Stimulated activated CD8-positive, alpha-beta memory T cell treated with anti-CD3 and anti-CD28 coated beads, Interleukin-4, amount 100 ng/mL, for 48 hours (primary cell): ENCODE measurements around the gene ETFB.
A peak's percentile ranks its signal among the peaks of the same experiment; 100 is the strongest.

Source experiments
- DNase-seq: peaks from one replicate; pipeline ENCODE4 v3.0.0-alpha.2; 2020

ETFB gene

DNA sequence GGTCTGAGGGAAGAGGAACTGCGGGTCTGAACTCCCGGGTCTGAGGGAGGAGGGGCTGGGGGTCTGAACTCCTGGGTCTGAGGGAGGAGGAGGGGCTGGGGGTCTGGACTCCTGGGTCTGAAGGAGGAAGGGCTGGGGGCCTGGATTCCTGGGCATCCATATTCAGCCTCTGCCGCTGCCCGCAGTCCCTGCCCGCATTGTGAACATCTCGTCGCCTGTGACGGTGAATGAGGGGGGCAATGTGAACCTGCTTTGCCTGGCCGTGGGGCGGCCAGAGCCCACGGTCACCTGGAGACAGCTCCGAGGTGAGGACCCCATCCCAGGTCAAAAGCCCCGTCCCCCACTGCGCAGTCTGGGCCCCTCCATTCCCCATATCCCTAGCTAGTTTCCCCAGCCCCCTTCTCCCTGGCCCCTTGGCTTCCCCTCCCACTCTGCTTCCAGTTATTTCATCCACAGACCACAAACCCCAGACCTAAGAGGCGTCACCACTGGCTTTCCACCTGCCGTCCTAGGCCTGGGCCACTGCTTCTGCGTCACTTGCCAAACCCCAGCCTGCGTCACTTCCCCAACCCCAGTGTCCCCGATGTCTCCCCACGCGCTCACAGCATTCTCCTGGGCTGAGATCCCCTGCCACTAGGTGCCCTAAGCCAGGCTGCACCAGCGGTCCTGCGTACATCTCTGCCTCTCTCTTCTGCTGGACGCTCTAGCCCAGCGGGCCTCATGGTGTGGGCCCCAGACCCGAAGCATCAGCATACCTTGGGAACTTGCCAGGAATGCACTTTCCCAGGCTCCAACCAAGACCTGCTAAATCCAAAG, 40.8 kb downstream of the ETFB start:
- peak; percentile 57 for DNase-seq

DNA sequence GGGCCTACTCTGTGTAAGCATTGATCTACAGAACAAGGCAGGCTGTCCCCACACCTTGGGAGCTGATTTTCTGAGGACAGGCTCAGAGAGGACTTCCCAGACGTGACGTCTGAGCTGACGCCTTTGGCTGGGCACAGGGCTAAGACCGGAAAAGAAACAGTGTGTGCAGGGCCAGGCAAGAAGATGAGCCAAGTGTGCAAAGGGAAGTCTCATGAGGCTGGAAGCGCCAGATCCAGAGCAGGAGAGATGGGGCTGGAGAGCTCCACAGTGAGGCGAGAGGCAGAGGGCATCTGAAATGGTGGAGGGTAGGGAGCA, 42.1 kb downstream of the ETFB start:
- DNase-seq, result no peak

DNA sequence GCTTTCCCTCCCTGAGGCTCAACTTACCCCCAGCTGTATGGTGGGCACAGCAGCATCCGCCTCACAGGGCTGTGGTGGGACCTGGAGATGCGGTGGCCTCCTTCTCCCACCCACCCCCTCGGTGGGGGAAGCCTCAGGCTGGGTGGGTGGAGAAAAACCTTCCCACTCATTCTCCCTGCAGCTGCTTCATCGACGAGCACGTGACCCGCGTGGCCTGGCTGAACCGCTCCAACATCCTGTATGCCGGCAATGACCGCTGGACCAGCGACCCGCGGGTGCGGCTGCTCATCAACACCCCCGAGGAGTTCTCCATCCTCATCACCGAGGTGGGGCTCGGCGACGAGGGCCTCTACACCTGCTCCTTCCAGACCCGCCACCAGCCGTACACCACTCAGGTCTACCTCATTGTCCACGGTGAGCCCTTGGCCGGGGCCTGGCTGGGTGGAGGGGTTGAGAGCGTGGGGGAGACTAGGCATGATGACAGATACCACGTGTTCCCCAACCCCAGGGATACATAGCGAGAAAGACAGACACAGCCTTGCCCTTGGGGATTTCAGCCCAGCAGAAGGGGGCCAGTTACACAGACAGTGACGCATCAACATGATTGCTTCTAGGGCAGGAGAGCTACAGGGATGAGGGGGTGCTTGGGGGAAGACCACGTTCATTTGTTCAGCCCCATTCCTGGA, 42.6 kb downstream of the ETFB start:
- DNase-seq, result no peak

DNA sequence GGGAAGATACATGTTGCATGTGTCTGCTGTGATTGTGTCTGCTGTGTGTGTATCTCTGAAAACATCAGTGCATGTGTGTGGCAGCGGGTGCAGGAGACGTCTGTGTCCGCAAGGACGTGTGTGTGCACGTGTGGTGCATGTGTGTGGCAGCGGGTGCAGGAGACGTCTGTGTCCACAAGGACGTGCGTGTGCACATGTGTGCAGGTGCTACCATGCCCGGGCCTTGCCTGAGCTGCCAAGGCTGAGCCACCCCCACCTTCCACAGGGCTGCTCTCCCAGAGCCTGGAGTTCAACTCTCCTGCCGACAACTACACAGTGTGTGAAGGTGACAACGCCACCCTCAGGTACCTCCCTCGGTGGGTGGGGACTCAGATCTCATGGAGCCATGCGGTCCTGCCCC, 44.4 kb downstream of the ETFB start:
- DNase-seq, result no peak

DNA sequence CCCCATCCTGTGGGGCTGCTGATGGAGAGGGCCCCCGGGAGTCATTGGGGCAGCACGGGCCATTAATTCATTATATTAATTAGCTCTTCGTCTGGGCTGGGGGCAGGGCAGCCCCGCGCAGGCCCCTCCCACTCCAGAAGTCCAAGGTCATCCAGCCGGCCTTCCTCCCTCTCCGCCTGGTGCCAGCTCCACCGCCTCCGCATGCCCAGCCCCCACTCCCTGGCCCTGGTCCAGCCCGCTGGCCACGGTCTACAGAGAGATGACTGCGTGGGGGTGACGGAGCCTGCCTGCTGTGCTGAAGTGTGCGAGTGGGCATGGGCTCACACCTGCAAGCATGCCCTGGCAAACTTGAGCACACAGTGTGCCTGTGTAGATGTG, 45.9 kb downstream of the ETFB start:
- no peak for DNase-seq

DNA sequence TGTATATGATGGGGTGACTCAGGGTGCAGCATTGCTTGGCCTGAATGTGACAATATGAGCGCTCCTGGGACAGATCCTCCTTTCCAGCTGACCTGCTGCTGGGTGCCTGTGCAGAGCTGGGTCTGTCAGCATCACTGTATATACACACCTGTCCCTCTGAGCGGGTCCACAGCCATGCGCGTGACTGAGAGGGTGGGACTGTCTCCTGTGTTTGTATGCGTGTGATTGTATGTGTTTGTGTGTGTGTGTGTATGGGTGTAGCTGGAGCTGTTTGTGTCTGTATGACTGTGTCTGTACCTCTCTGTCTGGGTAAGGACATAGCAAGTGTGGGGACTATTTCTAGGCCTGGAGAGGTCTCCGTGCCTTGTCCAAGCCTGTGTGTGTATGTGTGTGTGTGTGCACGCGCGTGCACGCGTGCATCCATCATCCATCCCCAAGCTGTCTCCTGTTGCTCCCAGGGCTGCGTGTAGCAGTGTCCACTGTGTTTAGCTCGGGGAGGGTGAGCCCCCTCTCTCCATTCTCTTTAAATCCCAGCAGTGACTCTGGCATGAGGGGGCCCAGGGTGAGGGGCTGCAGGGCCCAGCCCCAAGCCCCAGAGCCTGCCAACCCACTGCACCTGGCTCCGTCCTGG, 46.4 kb downstream of the ETFB start:
- DNase-seq, result no peak

DNA sequence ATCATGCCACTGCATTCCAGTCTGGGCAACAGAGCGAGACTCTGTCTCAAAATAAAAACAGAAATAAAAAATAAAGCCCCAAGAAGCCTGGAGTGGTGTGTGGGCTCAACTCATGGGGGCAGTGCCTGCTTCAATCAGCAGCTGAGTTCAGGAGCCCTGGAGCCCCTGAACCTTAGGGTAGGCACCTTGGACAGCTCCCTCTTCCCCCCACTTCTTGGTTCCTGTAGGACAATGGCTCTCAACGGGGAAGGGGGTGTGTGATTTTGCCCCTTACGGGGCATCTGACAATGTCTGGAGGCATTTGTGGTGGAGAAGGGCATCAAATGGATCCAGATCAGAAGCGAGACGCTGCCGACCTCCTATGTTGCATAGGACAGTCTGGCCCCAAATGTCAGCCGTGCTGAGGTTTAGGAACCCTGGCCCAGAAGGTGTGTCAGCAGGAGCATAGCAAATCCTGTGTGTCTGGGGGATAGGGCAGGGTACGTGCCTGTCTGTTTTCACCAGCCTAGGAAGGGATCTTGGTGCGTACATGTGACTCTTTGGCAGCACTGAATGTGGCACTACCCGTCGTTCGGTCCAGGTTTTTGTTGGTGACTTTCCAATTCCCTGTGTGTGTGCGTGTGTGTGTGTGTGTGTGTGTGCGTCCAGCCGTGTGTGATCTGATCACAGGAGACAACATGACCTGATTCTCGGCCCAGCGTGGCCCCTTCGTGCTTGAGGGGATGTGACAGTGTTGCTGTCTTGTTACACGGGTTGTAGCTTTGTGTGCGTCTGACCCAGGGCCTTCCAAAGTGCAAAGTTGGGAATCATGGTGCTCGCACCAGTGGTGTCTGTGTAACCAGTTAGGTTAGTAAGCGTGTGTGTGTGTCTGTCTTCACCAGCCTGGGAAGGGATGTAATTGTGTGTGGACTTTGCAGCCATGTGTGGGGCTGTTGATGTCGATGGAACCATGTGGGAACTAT, 47.2 kb downstream of the ETFB start:
- no peak for DNase-seq

DNA sequence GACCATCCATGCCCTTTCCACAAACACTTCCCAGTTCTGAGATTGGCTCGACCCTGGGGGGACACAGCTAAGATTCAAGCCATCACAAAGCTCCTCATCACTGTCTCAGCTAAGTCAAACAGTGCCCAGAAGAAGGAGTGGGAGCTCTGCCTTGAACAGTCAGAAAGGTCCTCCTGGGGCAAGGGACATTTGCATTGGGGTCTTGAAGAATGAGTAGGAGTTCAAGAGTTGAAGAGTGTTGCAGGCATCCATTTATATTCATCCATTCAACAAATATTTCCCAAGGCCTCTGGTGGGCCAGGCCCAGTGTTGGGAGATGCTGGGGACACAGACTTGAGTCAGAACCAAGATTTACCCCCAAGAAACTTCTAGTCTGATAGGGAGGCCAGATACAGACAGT, 48.2 kb downstream of the ETFB start:
- DNase-seq, result no peak

DNA sequence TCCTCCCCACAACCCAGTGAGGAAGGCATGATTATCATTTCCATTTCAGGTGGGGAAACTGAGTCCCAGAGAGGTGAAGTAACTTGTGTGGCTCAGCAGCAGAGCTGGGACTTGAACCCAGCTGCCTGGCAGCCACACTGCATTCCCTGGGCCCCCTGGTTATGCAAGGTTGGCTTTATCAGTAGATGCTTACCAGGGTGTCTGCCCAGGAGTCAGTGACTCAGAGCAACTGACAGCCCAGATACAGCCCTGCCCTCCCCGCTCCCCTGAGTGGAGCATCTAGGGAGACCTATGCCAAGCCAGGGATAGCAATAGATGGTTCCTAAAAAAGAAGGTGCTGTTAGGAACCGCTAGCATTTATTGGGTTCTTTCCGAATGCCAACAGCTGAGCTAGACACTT, 48.8 kb downstream of the ETFB start:
- DNase-seq, result no peak

DNA sequence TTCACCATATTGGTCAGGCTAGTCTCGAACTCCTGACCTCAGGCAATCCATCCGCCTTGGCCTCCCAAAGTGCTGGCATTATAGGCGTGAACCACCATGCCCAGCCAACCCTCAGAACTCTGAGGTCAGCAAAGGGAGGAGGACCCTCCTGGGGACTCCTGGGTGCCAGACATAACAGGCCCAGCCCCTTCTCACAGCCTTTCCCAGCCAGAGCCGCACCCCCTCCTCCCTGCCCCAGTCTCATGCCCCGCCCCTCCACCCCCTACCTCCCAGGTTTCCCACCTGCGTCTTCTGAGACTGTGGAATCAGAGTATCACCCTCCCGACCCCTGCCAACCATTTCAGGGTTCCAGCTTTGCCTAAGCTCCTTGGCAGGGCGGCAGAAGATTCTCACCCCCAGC, 49.5 kb downstream of the ETFB start:
- DNase-seq, result no peak

DNA sequence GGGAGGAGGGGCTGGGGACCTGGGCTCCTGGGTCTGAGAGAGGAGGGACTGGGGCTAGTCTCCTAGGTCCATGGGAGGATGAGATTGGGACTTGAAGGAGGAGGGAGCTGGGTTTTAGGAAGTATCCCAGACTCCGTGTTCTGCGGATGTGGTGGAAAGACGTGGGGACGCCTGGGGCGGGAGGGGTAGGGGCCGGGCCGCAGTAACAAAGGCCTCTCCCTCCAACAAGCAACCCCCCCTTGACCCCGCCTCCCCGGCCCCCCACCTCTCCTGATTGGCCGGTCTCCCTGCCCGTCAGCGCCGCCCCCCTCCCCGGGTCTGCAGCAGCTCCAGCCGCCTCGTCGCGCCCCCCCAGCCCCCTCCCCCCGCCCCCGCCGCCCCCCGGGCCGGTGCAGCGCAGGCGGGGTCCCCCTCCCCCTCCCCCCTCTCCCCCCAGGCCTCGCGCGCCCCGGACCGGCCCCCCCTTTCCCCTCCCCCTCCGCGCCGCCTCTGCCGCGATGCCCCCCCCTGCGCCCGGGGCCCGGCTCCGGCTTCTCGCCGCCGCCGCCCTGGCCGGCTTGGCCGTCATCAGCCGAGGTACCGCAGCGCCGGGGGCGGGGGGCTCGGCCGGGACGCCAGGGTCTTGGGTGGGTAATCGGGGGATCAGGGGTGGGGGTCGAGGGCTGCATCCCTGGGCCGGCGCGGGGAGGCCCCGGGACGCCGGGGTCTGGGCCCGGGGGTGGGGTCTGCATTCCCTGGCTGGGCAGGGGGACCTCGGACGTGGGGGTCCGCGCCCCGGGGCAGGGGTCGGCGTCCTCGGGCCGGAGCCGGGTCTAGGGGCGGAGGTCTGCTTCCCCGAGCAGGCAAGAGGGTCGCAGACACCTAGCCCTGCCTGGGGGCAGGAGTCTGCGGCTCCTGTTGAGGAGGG, 54.6 kb downstream of the ETFB start, which contains the start of gene IGLON5:
IGLON5 (plus strand) TSS at position 294 of the 907 bp plus-strand sequence; CDS start at position 498, 204 bp downstream.
- DNase-seq, result no peak

DNA sequence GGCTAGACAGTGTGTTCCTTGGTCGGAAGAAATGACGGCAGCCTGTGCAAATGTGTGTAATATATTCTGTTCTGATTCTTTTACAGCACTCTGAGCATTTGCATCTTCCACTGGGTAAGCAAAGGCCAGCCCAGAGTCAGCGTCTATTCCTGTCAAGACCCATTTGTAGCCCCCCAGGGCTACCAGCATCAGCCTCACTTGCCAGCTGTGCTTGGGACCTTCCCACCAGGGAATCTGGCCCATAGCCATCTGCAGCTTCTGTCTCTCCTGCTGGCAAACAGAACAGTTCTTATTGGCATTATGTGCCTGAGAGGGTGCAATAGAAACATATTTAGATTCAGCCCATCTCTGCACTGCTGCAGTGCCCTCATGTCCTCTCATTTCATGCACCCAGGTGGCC, 60.7 kb downstream of the ETFB start:
- DNase-seq, result no peak

DNA sequence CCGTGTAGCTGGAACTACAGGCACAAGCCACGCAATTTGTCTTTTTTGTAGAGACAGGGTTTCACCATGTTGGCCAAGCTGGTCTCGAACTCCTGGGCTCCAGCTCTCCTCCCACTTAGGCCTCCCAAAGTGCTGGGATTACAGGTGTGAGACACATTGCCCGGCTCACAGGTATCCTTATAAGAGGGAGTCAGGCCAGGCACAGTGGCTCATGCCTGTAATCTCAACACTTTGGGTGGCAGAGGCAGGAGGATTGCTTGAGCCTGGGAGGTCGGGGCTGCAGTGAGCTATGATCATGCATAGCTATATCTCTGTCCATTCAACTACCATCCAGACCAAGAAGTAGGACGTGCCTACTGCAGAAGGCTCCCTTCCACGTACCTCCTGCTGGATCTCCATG, 64.9 kb downstream of the ETFB start:
- no peak for DNase-seq

DNA sequence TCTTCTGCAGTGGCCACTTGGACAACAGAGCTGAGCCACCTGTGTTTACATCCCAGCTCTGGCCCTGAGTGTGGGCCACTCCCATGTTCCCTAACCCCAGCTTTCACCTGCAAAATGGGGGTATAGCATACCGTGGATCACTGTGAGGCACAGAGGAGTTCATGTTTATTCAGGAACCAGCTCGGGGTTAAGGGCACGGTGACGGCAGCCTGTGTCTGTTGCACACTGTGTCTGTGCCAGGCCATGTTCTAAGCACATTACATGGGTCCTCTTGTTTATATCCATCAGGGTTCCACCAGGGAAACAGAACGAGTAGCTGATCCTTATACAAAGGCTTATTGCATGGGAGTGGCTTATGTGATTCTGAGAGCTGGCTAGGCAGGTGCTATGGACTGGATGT, 68.8 kb downstream of the ETFB start:
- DNase-seq, result no peak

DNA sequence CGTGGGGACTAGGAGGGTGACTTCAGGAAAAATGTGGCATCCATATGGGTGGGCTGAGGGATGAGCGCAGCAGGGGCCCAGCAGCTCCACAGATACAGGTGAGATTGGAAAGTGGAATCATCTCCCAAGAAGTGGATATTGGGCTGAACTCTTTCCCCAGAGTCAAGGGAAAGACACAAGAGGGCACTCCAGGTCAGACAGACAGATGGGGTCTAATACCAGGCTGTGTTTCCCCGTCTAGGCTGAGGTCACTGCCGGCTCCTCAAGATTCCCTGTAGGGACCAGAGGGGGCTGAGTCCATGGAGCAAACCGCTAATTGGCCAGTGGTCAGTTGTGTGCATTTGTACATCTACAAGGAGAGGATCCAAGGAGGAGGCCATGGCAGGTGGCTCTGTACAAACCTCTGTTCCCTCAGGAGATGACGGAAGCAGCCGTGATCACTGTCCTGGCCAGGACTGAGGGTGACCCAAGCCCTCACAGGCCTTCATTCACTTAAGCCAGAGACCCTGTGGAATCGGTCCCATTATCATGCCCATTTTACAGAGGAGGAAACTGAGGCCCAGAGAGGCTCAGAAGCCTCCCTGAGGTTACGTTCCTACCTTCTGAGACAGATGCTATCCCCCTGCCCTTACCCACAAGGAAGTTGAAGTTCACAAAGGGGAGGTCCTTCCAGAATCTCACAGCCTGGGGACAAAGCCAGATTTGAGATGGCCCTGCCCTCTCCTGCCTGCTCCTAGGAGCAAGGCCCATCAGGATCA, 69.7 kb downstream of the ETFB start:
- no peak for DNase-seq

DNA sequence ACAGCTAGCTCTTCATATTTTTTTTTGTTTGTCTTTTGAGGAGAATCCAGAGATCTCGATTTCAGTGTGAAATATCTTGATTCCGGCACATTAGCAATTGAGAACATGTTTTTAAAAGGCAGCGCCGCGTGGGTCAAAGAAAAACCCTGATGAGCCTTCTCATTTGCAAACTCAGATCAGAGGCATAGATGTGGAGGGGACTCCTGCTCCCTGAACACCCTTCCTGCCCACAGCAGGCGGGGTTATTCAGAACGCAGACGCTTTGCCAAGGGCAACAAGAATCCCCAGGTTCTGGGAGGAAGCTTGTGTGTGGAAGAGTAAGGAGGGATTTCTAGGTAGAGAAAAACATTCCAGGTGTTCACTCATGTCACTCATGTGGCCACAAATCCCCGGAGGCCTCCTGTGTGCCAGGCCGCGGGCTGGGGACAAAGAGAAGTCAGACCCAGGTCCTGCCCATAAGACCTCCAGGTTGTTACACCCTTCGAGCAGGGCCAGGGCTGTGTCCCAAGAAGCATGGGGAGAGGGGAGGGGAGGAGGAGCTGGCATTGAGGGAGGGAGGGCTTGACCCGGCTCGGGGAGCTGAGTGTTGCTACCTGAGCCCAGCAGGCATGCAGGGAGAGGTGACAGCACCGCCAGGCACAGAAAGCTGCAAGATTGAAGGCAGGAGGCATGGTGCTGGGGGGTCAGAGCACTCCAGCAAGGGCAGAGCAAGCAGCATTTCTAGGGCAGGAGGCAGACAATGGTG, 70.6 kb downstream of the ETFB start:
- no peak for DNase-seq
